ENCODE results near the gene UBC. TPM values are rescaled to one million over a fixed set of nuclear protein-coding genes. Genes with fewer than 3 reads are reported as not detected.

Gene UBC
- total and polyA plus RNA-seq, 9 of the 15 experiments (the other 6 are each of a cell fraction or from before 2014, with no cell fraction given) = 533 to 1,153 (median 813) TPM

DNA sequence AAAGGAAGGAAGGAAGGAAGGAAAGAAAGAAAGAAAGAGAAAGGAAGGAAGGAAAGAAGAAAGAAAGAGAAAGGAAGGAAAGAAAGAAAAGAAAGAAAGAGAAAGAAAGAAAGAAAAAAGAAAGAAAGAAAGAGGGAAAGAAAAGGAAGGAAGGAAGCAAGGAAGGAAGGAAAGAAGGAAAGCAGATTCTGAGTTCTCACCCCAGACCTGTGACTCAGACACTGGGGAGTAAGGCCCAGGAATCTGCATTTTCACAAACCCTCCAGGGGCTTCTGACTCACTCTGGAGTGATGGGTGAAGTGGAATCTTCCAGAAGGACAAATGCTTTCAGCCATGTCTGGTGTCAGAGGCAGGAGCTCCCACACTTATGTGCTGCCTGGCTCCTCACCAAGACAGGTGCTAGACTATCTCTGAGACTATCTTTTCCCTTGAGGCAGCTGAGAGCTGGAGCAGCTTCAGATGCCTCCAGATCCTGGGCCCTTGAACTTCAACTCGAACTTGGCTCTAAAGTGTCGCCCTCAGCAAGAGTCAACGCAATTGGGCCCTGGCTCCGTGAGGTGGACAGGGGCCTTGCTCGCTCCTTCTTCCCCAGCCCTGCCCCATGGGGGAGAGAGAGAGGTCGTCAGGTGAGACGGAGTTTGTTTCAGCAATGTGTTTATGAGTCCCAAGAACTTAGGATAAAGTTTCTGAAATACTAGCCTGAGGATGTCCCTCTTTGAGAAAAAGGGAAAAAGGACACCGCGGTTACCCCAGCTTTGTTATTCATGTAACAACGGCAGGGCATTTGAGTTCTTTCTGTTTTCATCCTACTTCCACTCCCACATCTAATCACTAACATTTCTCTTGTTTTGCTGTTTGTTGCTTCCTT, 31.0 kb downstream of the UBC start (continued):
- TF ChIP-seq, protein P1, sequence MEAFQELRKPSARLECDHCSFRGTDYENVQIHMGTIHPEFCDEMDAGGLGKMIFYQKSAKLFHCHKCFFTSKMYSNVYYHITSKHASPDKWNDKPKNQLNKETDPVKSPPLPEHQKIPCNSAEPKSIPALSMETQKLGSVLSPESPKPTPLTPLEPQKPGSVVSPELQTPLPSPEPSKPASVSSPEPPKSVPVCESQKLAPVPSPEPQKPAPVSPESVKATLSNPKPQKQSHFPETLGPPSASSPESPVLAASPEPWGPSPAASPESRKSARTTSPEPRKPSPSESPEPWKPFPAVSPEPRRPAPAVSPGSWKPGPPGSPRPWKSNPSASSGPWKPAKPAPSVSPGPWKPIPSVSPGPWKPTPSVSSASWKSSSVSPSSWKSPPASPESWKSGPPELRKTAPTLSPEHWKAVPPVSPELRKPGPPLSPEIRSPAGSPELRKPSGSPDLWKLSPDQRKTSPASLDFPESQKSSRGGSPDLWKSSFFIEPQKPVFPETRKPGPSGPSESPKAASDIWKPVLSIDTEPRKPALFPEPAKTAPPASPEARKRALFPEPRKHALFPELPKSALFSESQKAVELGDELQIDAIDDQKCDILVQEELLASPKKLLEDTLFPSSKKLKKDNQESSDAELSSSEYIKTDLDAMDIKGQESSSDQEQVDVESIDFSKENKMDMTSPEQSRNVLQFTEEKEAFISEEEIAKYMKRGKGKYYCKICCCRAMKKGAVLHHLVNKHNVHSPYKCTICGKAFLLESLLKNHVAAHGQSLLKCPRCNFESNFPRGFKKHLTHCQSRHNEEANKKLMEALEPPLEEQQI (IDR thresholded peaks at IDR 0.05) = no peak
- TF ChIP-seq MYC (IDR thresholded peaks at IDR 0.05; ENCODE audit: low read depth, low read length) (no peak), MYC (CRISPR knock-in tag; IDR thresholded peaks at IDR 0.05; ENCODE audit: borderline replicate concordance, low read depth) (no peak), TCF7 (IDR thresholded peaks at IDR 0.05; ENCODE audit: borderline replicate concordance) (no peak), ZNF3 (CRISPR knock-in tag; IDR thresholded peaks at IDR 0.05) (no peak), RHOXF2B (CRISPR knock-in tag; conservative IDR thresholded peaks at IDR 0.05) (no peak), SREBF2 (CRISPR knock-in tag; IDR thresholded peaks at IDR 0.05) (no peak), ZBTB8A (IDR thresholded peaks at IDR 0.05; ENCODE audit: partially characterized antibody) (no peak), FOXJ3 (CRISPR knock-in tag; IDR thresholded peaks at IDR 0.05) (no peak), HDGF (IDR thresholded peaks at IDR 0.05) (no peak), ZNF324 (CRISPR knock-in tag; IDR thresholded peaks at IDR 0.05) (no peak), CEBPB (tag; IDR thresholded peaks at IDR 0.05) (no peak), ZNF717 (CRISPR knock-in tag; IDR thresholded peaks at IDR 0.05) (no peak), ZFPM2 (CRISPR knock-in tag; IDR thresholded peaks at IDR 0.05) (no peak), EZH2 (IDR thresholded peaks at IDR 0.05; ENCODE audit: borderline replicate concordance, low read depth, low read length) (no peak), MIER1 (IDR thresholded peaks at IDR 0.05; ENCODE audit: low read depth) (no peak), BRF1 (IDR thresholded peaks at IDR 0.05; ENCODE audit: borderline replicate concordance, extremely low read depth, insufficient read length) (no peak), POU5F1 (IDR thresholded peaks at IDR 0.05; ENCODE audit: borderline replicate concordance, low read depth, low read length, partially characterized antibody) (no peak), MED1 (CRISPR knock-in tag; IDR thresholded peaks at IDR 0.05; ENCODE audit: borderline replicate concordance) (no peak), TAF7 (tag; IDR thresholded peaks at IDR 0.05) (no peak), ZNF124 (CRISPR knock-in tag; IDR thresholded peaks at IDR 0.05) (no peak), CAMTA2 (CRISPR knock-in tag; conservative IDR thresholded peaks at IDR 0.05) (no peak), SIN3B (IDR thresholded peaks at IDR 0.05; ENCODE audit: low read depth) (no peak), MYBL2 (IDR thresholded peaks at IDR 0.05; ENCODE audit: low read depth) (no peak), MYBL2 (CRISPR knock-in tag; IDR thresholded peaks at IDR 0.05; ENCODE audit: borderline replicate concordance) (no peak)
- TF ChIP-seq, protein P2, sequence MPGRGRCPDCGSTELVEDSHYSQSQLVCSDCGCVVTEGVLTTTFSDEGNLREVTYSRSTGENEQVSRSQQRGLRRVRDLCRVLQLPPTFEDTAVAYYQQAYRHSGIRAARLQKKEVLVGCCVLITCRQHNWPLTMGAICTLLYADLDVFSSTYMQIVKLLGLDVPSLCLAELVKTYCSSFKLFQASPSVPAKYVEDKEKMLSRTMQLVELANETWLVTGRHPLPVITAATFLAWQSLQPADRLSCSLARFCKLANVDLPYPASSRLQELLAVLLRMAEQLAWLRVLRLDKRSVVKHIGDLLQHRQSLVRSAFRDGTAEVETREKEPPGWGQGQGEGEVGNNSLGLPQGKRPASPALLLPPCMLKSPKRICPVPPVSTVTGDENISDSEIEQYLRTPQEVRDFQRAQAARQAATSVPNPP (IDR thresholded peaks at IDR 0.05; ENCODE audit: borderline replicate concordance, insufficient read depth, insufficient read length) = no peak
- TF ChIP-seq, protein P3, sequence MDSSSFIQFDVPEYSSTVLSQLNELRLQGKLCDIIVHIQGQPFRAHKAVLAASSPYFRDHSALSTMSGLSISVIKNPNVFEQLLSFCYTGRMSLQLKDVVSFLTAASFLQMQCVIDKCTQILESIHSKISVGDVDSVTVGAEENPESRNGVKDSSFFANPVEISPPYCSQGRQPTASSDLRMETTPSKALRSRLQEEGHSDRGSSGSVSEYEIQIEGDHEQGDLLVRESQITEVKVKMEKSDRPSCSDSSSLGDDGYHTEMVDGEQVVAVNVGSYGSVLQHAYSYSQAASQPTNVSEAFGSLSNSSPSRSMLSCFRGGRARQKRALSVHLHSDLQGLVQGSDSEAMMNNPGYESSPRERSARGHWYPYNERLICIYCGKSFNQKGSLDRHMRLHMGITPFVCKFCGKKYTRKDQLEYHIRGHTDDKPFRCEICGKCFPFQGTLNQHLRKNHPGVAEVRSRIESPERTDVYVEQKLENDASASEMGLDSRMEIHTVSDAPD (CRISPR knock-in tag; IDR thresholded peaks at IDR 0.05) = no peak

Data from K562 (cell line).